ENCODE data around the gene LARP6.

The LARP6 gene

GRCh38 chr15:70829371-70830166, 24.4 kb downstream of the LARP6 start:
- Histone ChIP-seq H4K20me1 (ENCODE audit: insufficient read depth, low read length, poor library complexity, severe bottlenecking) (no peaks in the 10 kb centered on the region), H3K27me3 (ENCODE audit: insufficient read depth, low read length, poor library complexity, severe bottlenecking) (no peaks in the 10 kb centered on the region), H3K9me3 (ENCODE audit: insufficient read depth, low read depth, low read length) (no peaks in the 10 kb centered on the region), H3K36me3 (ENCODE audit: insufficient read depth, low read length) (no peaks in the 10 kb centered on the region), H3K4me2 (ENCODE audit: low read depth, low read length, poor library complexity, severe bottlenecking) (no peak overlapping the region), H2AFZ (ENCODE audit: low read length) (no peak overlapping the region), H3K79me2 (ENCODE audit: insufficient read depth, low read length) (no peaks in the 10 kb centered on the region), H3K4me1 (ENCODE audit: insufficient read depth, low read length, poor library complexity, severe bottlenecking) (peaks cover 17% of the 10 kb centered on the region), H3K4me3 (ENCODE audit: low read length, poor library complexity, severe bottlenecking) (no peak overlapping the region), H3K9ac (ENCODE audit: low read depth, low read length, poor library complexity, severe bottlenecking) (no peak overlapping the region), H3F3A (ENCODE audit: low read depth) (no peaks in the 10 kb centered on the region), H3K9me2 (replicated peaks; ENCODE audit: low read depth, low read length) (no peaks in the 10 kb centered on the region)
- no peak for TF ChIP-seq EZH2phosphoT487 (IDR thresholded peaks at IDR 0.05; ENCODE audit: borderline replicate concordance)
- no peak for TF ChIP-seq CTCF (conservative IDR thresholded peaks at IDR 0.05; ENCODE audit: low read length)

GRCh38 chr15:70827721-70828120, 26.2 kb downstream of the LARP6 start:
- H3K9me3 ChIP-seq (ENCODE audit: insufficient read depth, low read depth, low read length) = no peaks in the 10 kb centered on the region
- TF ChIP-seq EZH2phosphoT487 (IDR thresholded peaks at IDR 0.05; ENCODE audit: borderline replicate concordance) = no peak
- no peak for TF ChIP-seq CTCF (conservative IDR thresholded peaks at IDR 0.05; ENCODE audit: low read length)
- H3K79me2 ChIP-seq (ENCODE audit: insufficient read depth, low read length) = no peaks in the 10 kb centered on the region

GRCh38 chr15:70826634-70827033, 27.3 kb downstream of the LARP6 start:
- no peaks in the 10 kb centered on the region for H3K9me3 ChIP-seq (ENCODE audit: insufficient read depth, low read depth, low read length)
- H3K9me2 ChIP-seq (replicated peaks; ENCODE audit: low read depth, low read length) = no peaks in the 10 kb centered on the region
- no peaks in the 10 kb centered on the region for H3K79me2 ChIP-seq (ENCODE audit: insufficient read depth, low read length)
- H2AFZ ChIP-seq (ENCODE audit: low read length) = peak overlapping the region; percentile 92
- H3K4me3 ChIP-seq (ENCODE audit: low read length, poor library complexity, severe bottlenecking) = peak overlapping the region; percentile 5
- H3F3A ChIP-seq (ENCODE audit: low read depth) = no peaks in the 10 kb centered on the region
- no peaks in the 10 kb centered on the region for H3K27me3 ChIP-seq (ENCODE audit: insufficient read depth, low read length, poor library complexity, severe bottlenecking)
- no peaks in the 10 kb centered on the region for H4K20me1 ChIP-seq (ENCODE audit: insufficient read depth, low read length, poor library complexity, severe bottlenecking)
- TF ChIP-seq CTCF (conservative IDR thresholded peaks at IDR 0.05; ENCODE audit: low read length) (no peak), EZH2phosphoT487 (IDR thresholded peaks at IDR 0.05; ENCODE audit: borderline replicate concordance) (no peak)
- H3K36me3 ChIP-seq (ENCODE audit: insufficient read depth, low read length) = no peaks in the 10 kb centered on the region
- peak overlapping the region; percentile 65 for H3K9ac ChIP-seq (ENCODE audit: low read depth, low read length, poor library complexity, severe bottlenecking)
- peak overlapping the region; percentile 54 for H3K4me2 ChIP-seq (ENCODE audit: low read depth, low read length, poor library complexity, severe bottlenecking)
- H3K4me1 ChIP-seq (ENCODE audit: insufficient read depth, low read length, poor library complexity, severe bottlenecking) = peaks cover 17% of the 10 kb centered on the region

More at GRCh38 chr15:70827721-70828120, 26.2 kb downstream of the LARP6 start:
- Histone ChIP-seq H3K9ac (ENCODE audit: low read depth, low read length, poor library complexity, severe bottlenecking) (no peak overlapping the region), H3K27me3 (ENCODE audit: insufficient read depth, low read length, poor library complexity, severe bottlenecking) (no peaks in the 10 kb centered on the region), H3K4me2 (ENCODE audit: low read depth, low read length, poor library complexity, severe bottlenecking) (no peak overlapping the region), H4K20me1 (ENCODE audit: insufficient read depth, low read length, poor library complexity, severe bottlenecking) (no peaks in the 10 kb centered on the region), H2AFZ (ENCODE audit: low read length) (no peak overlapping the region), H3K9me2 (replicated peaks; ENCODE audit: low read depth, low read length) (no peaks in the 10 kb centered on the region), H3K36me3 (ENCODE audit: insufficient read depth, low read length) (no peaks in the 10 kb centered on the region), H3K4me3 (ENCODE audit: low read length, poor library complexity, severe bottlenecking) (no peak overlapping the region), H3F3A (ENCODE audit: low read depth) (no peaks in the 10 kb centered on the region), H3K4me1 (ENCODE audit: insufficient read depth, low read length, poor library complexity, severe bottlenecking) (peaks cover 17% of the 10 kb centered on the region)

Measured in Loucy (cell line).